B cell (primary cell): ENCODE results near the gene TMEM213. TPM values are rescaled to one million over a fixed set of nuclear protein-coding genes. Genes with fewer than 3 reads are reported as not detected.
"Not testable (repeated sequence)": the region's sequence is repeated elsewhere in the genome, so short reads cannot be mapped to it uniquely, and the experiment has no call there.

Experiments
- ATAC-seq: fragments of 200-7000 bp; cut with Tn5 transposase; one replicate; pipeline ENCODE4 v1.10.0; 2021; ENCODE audit warnings: low read depth, mild to moderate bottlenecking, moderate number of reproducible peaks, moderate library complexity
- CTCF ChIA-PET: fragments of 350-600 bp; sonication (Branson Sonifier 250); formaldehyde crosslinking; loops from one replicate; lab custom pipeline; 2021; ENCODE audit warnings: antibody characterized with exemption, inconsistent platforms; lab: Charles Lee
- POLR2A ChIA-PET: fragments of 350-600 bp; sonication (Branson Sonifier 250); formaldehyde crosslinking; loops from one replicate; lab custom pipeline; 2021; ENCODE audit warnings: antibody characterized with exemption; lab: Charles Lee
- DNase-seq: peaks from one replicate; pipeline ENCODE4 v3.0.0; 2013
- H2AFZ ChIP-seq: 2 replicates; pipeline ENCODE4 v1.6.1; 2012; ENCODE audit warnings: mild to moderate bottlenecking, low read depth, low read length; ENCODE audit not compliant: insufficient read depth, poor library complexity, severe bottlenecking
- H3K27ac ChIP-seq, 2 donors: 1 replicate in 1 of 2; 2 replicates in 1 of 2; pipeline ENCODE4 v1.5.1; 2012 to 2013; ENCODE audit warnings: low read length in 2 of 2, mild to moderate bottlenecking in 2 of 2, moderate library complexity in 1 of 2
- H3K27me3 ChIP-seq, 4 experiments: fragments of 200-600 bp in 1 of 4; sonication (generic) in 1 of 4; replicated peaks in 1 of 4; 1 replicate in 2 of 4; 2 replicates in 2 of 4; pipeline versions ENCODE4 v1.6.1 to v1.7.0; 2013 to 2016; ENCODE audit warnings: low read length in 3 of 4, mild to moderate bottlenecking in 2 of 4, mixed read lengths in 1 of 4, moderate library complexity in 1 of 4; ENCODE audit not compliant: insufficient read depth in 4 of 4, control insufficient read depth in 3 of 4; ENCODE audit errors: control extremely low read depth in 1 of 4
- H3K36me3 ChIP-seq, 2 experiments: replicated peaks in 1 of 2; 1 replicate in 1 of 2; 2 replicates in 1 of 2; pipeline versions ENCODE4 v1.6.1 to v1.7.1; 2013; ENCODE audit warnings: low read length in 1 of 2; ENCODE audit not compliant: insufficient read depth in 2 of 2, control insufficient read depth in 1 of 2; ENCODE audit errors: control extremely low read depth in 1 of 2, extremely low read depth in 1 of 2
- H3K4me1 ChIP-seq, 2 donors: fragments of 200-600 bp in 1 of 2; sonication (generic) in 1 of 2; 1 replicate in 1 of 2; 2 replicates in 1 of 2; pipeline versions ENCODE4 v1.5.1 to v1.6.1; 2013 to 2017; ENCODE audit warnings: low read length in 2 of 2; ENCODE audit not compliant: control insufficient read depth in 2 of 2, insufficient read depth in 2 of 2
- H3K4me2 ChIP-seq: replicated peaks from 2 replicates; pipeline ENCODE3; 2012; ENCODE audit warnings: mild to moderate bottlenecking, low read depth, low read length; ENCODE audit not compliant: poor library complexity, severe bottlenecking
- H3K4me3 ChIP-seq, 5 experiments: fragments of 200-600 bp in 1 of 5; sonication (generic) in 1 of 5; 1 replicate in 3 of 5; 2 replicates in 2 of 5; pipeline versions ENCODE4 v1.5.1 to v1.7.0; 2011 to 2016; ENCODE audit warnings: low read length in 4 of 5, mild to moderate bottlenecking in 4 of 5, low read depth in 2 of 5, control low read depth in 1 of 5, moderate library complexity in 1 of 5; ENCODE audit not compliant: insufficient read depth in 1 of 5; ENCODE audit errors: control extremely low read depth in 1 of 5, extremely low read depth in 1 of 5
- H3K79me2 ChIP-seq: fragments of 200-600 bp; sonication (generic); one replicate; pipeline ENCODE4 v1.6.0; 2016; ENCODE audit warnings: low read length; ENCODE audit not compliant: control insufficient read depth, insufficient read depth
- H3K9ac ChIP-seq: fragments of 200-600 bp; sonication (generic); 2 replicates; pipeline ENCODE4 v1.6.1; 2017; ENCODE audit warnings: mild to moderate bottlenecking, low read length, moderate library complexity
- H3K9me3 ChIP-seq, 3 donors: one replicate each; pipeline versions ENCODE4 v1.6.1 to v1.7.1; 2013; ENCODE audit warnings: low read length in 2 of 3; ENCODE audit not compliant: control insufficient read depth in 2 of 3, insufficient read depth in 1 of 3; ENCODE audit errors: control extremely low read depth in 1 of 3
- H4K20me1 ChIP-seq: 2 replicates; pipeline ENCODE4 v1.6.0; 2012; ENCODE audit warnings: mild to moderate bottlenecking, low read length; ENCODE audit not compliant: insufficient read depth, control insufficient read depth, poor library complexity, severe bottlenecking
- H3K27ac Mint-ChIP-seq: one replicate; pipeline ENCODE4 v1.8.0; 2021; ENCODE audit warnings: mixed read lengths
- H3K27me3 Mint-ChIP-seq: one replicate; pipeline ENCODE4 v1.8.0; 2021; ENCODE audit warnings: mixed read lengths
- H3K4me1 Mint-ChIP-seq: one replicate; pipeline ENCODE4 v1.8.0; 2021; ENCODE audit warnings: mixed read lengths
- H3K4me3 Mint-ChIP-seq: one replicate; pipeline ENCODE4 v1.8.0; 2021; ENCODE audit warnings: mixed read lengths
- H3K9me3 Mint-ChIP-seq: one replicate; pipeline ENCODE4 v1.8.0; 2022; ENCODE audit warnings: mixed read lengths; ENCODE audit not compliant: insufficient read depth
- EZH2 ChIP-seq: IDR thresholded peaks from 2 replicates; pipeline ENCODE4 v1.6.1; 2012; ENCODE audit warnings: borderline replicate concordance, low read depth, mild to moderate bottlenecking, moderate library complexity, low read length; ENCODE audit not compliant: insufficient read depth, poor library complexity, severe bottlenecking
- WGBS: methylation state at CpG from one replicate; pipeline ENCODE4 v1.1.5; 2013; ENCODE audit warnings: missing lambda C conversion rate; ENCODE audit not compliant: insufficient coverage; 5-methylcytosine and 5-hydroxymethylcytosine counted together
- intact Hi-C: fragments of 100-400 bp; cut with micrococcal nuclease; formaldehyde crosslinking; loops from one replicate; pipeline ENCODE4 v1.10.0; 2022
- polyA plus RNA-seq: library from polyadenylated mRNA; depleted of rRNA; stranded (reverse); fragments of >200 nt; gene quantifications from 2 replicates; pipeline ENCODE4 v1.2.3, GENCODE V29; 2012
- total RNA-seq, 2 donors: library from RNA; stranded (reverse); fragments of 120-200 nt in 1 of 2; gene quantifications; 1 replicate in 1 of 2; 2 replicates in 1 of 2; pipeline versions ENCODE4 v1.2.3 to v1.2.4, GENCODE V29; 2013 to 2022
- TF ChIP-seq, protein P1 (sequence below): fragments of 200-600 bp; IDR thresholded peaks from one replicate; pipeline ENCODE4 v1.8.0; 2022; ENCODE audit warnings: antibody characterized with exemption, mild to moderate bottlenecking

The TMEM213 gene
- total and polyA plus RNA-seq, 2 donors (not counting 1 experiment from before 2014, with no cell fraction given) = not detected

DNA sequence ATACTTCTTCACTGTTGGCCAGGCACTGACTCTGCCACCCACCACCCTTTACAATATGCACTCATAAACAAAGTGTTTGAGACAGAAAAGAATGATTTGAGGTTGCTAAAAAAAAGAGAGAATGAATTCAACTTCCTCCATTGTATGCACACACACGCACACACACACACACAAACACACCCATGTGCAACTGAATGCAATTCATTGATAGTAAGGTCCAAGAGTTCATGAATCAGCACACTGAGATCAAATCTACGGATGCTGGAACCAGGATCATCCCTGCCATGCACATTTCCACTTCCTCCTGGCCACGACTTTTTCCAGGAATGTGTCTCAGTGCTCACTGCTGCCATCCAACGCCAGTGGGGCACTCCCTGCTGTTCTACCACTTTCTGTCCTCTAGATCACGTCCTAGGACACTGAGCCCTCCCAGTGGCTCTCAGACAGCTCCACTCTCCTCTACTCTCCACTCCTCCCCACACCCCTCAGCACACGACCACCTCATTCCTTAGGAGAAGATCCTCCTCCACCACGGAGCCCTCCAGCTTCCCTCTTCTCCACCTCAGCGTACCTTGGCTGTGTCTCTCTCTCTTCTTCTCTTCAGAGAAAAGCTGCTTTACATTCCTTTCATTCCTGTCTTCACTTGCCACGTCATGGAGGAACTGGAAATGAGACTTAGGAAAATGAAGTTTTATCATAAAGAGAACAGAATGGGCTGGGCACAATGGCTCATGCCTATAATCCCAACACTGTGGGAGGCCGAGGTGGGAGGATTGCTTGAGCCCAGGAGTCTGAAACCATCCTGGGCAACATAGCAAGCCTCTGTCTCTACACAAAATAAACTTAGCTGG lies 12.0 kb upstream of the TMEM213 start:
- H3K27ac Mint-ChIP-seq = no peak overlapping the region
- no peaks in the 10 kb centered on the region for H3K36me3 ChIP-seq
- TF ChIP-seq EZH2 = no peak
- TF ChIP-seq, protein P1, sequence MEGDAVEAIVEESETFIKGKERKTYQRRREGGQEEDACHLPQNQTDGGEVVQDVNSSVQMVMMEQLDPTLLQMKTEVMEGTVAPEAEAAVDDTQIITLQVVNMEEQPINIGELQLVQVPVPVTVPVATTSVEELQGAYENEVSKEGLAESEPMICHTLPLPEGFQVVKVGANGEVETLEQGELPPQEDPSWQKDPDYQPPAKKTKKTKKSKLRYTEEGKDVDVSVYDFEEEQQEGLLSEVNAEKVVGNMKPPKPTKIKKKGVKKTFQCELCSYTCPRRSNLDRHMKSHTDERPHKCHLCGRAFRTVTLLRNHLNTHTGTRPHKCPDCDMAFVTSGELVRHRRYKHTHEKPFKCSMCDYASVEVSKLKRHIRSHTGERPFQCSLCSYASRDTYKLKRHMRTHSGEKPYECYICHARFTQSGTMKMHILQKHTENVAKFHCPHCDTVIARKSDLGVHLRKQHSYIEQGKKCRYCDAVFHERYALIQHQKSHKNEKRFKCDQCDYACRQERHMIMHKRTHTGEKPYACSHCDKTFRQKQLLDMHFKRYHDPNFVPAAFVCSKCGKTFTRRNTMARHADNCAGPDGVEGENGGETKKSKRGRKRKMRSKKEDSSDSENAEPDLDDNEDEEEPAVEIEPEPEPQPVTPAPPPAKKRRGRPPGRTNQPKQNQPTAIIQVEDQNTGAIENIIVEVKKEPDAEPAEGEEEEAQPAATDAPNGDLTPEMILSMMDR = no peak
- peaks cover 4% of the 10 kb centered on the region for H3K9me3 Mint-ChIP-seq
- no peak overlapping the region for H3K27ac ChIP-seq
- no peak overlapping the region for H3K4me3 Mint-ChIP-seq
- intact Hi-C loops = no loop called here
- ChIA-PET CTCF (no interaction called here), POLR2A (no interaction called here)
- H3K9ac ChIP-seq = no peak overlapping the region
- H3K4me2 ChIP-seq = no peak overlapping the region
- H3K27me3 Mint-ChIP-seq = peaks cover 3% of the 10 kb centered on the region
- no peaks in the 10 kb centered on the region for H3K79me2 ChIP-seq
- H3K4me3 ChIP-seq = no peak overlapping the region
- H3K27me3 ChIP-seq = no peaks in the 10 kb centered on the region
- 70% methylated on average over 9 of the region's 10 CpGs for WGBS
- ATAC-seq = no peak
- no peaks in the 10 kb centered on the region for H3K4me1 Mint-ChIP-seq
- no peak overlapping the region for H2AFZ ChIP-seq
- H3K4me1 ChIP-seq = no peaks in the 10 kb centered on the region
- DNase-seq = no peak
- no peaks in the 10 kb centered on the region for H4K20me1 ChIP-seq
- H3K9me3 ChIP-seq = peaks cover 0 to 6% (median 2%) of the 10 kb centered on the region in 3 donors

DNA sequence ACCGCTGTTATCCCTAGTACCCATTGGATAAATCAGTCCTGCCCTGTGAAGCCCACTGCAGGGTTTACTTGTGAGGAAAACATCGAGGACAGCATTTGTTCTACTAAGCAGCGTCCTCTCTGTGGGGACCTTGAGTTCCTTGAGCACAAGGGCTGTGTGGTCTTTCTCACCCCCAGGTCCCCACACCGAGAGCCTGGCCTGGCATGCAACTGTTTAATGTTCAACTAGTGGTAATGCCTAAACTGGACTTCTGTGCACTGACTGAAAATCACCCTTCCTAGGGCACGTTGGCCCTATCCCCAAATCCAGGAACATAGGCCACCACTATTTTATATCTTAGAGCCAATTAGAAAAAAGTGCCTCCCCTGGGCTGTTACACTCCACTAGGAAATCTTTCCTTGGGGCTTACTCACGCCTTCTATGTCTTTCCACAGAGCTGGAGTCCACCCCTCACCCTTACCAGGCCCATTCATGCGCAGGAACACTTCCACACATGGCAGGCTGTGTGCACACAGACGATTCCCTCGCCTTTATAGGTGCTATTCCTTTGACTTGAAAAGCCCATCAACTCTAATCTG lies 1.7 kb upstream of the TMEM213 start:
- Histone ChIP-seq H2AFZ (no peak overlapping the region), H4K20me1 (no peaks in the 10 kb centered on the region), H3K36me3 (no peaks in the 10 kb centered on the region), H3K4me3 (no peak overlapping the region), H3K27me3 (no peaks in the 10 kb centered on the region), H3K4me2 (no peak overlapping the region), H3K9me3 (no peaks in the 10 kb centered on the region), H3K9ac (no peak overlapping the region), H3K79me2 (no peaks in the 10 kb centered on the region), H3K27ac (no peak overlapping the region), H3K4me1 (no peaks in the 10 kb centered on the region)
- no peak for ATAC-seq
- Mint-ChIP-seq H3K9me3 (no peaks in the 10 kb centered on the region), H3K27ac (no peak overlapping the region), H3K4me3 (no peak overlapping the region), H3K27me3 (peaks cover 4% of the 10 kb centered on the region), H3K4me1 (no peaks in the 10 kb centered on the region)
- 88% methylated on average over 9 of the region's 9 CpGs for WGBS
- TF ChIP-seq EZH2 = no peak
- TF ChIP-seq, protein P1 = no peak
- ChIA-PET CTCF (no interaction called here), POLR2A (no interaction called here)
- DNase-seq = no peak
- intact Hi-C loops = no loop called here

DNA sequence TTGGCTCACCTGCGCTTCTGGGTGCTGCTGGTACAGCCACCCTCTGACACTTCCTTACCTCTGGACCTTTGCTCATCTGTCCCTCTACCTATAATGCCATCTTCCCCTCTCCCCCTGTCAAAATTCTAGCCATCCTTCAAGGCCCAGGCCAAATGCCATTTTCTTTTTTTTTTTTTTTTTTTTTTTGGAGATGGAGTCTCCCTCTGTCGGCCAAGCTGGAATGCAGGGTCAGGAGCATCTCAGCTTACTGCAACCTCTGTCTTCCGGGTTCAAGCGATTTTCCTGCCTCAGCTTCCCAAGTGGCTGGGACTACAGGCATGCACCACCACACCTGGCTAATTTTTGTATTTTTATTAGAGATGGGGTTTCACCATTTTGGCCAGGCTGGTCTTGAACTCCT lies 748 bp upstream of the TMEM213 start:
- H3K4me1 Mint-ChIP-seq, H3K4me1 ChIP-seq, H3K4me3 ChIP-seq, intact Hi-C loops, H2AFZ ChIP-seq, CTCF ChIA-PET, POLR2A ChIA-PET, ATAC-seq, H4K20me1 ChIP-seq, H3K36me3 ChIP-seq, H3K4me2 ChIP-seq, H3K27ac ChIP-seq, H3K27me3 Mint-ChIP-seq, DNase-seq, H3K9me3 Mint-ChIP-seq, H3K9ac ChIP-seq, H3K4me3 Mint-ChIP-seq, H3K27ac Mint-ChIP-seq, H3K79me2 ChIP-seq, H3K27me3 ChIP-seq, H3K9me3 ChIP-seq: not testable (repeated sequence)
- 75% methylated on average over 4 of the region's 4 CpGs for WGBS
